Endothelial cell of umbilical vein (primary cell): ENCODE data around the gene PTPRCAP. TPM values are rescaled to one million over a fixed set of nuclear protein-coding genes. Genes with fewer than 3 reads are reported as not detected.

Experiments
- BruUV-seq: library from RNA; stranded (reverse); fragments of 400-500 nt; replicated peaks from 2 replicates; lab custom pipeline; 2021; lab: Mats Ljungman, UMichigan
- CTCF ChIA-PET: fragments of 300-600, 350-600 bp; sonication (Branson Sonifier 250); formaldehyde crosslinking; loops from one replicate; lab custom pipeline; 2021; ENCODE audit warnings: antibody characterized with exemption, inconsistent platforms; lab: Charles Lee
- POLR2A ChIA-PET: fragments of 300-600, 350-600 bp; sonication (Branson Sonifier 250); formaldehyde crosslinking; loops from one replicate; lab custom pipeline; 2021; ENCODE audit warnings: antibody characterized with exemption, inconsistent platforms; lab: Charles Lee
- DNase-seq: peaks from one replicate; pipeline ENCODE4 v3.0.0-alpha.2; 2011; ENCODE audit warnings: low read depth, low spot score
- FAIRE-seq: peaks from 2 replicates; lab custom pipeline; 2011; peaks lifted over from hg19 to GRCh38; lab: Jason Lieb, UNC
- H2AFZ ChIP-seq: 2 replicates; pipeline ENCODE4 v1.6.0; 2012; ENCODE audit warnings: low read depth, low read length, control low read depth, inconsistent platforms
- H3K27ac ChIP-seq: 2 replicates; pipeline ENCODE4 v1.5.1; 2011; ENCODE audit warnings: low read depth, mild to moderate bottlenecking, control low read depth, low read length, moderate library complexity; ENCODE audit not compliant: insufficient read depth
- H3K27me3 ChIP-seq, 2 experiments: 2 replicates each; pipeline versions ENCODE4 v1.6.0 to v1.6.1; 2011; ENCODE audit warnings: low read length in 2 of 2, mixed read lengths in 1 of 2; ENCODE audit not compliant: control insufficient read depth in 2 of 2, insufficient read depth in 2 of 2
- H3K36me3 ChIP-seq, 2 experiments: 2 replicates in 1 of 2; 3 replicates in 1 of 2; pipeline ENCODE4 v1.5.1; 2011; ENCODE audit warnings: low read length in 2 of 2, mild to moderate bottlenecking in 1 of 2, moderate library complexity in 1 of 2; ENCODE audit not compliant: control insufficient read depth in 2 of 2, insufficient read depth in 2 of 2; ENCODE audit errors: extremely low read depth in 1 of 2
- H3K4me1 ChIP-seq: 3 replicates; pipeline ENCODE4 v1.5.1; 2011; ENCODE audit warnings: mild to moderate bottlenecking, low read length; ENCODE audit not compliant: control insufficient read depth, insufficient read depth; ENCODE audit errors: extremely low read depth
- H3K4me2 ChIP-seq: 2 replicates; pipeline ENCODE4 v1.6.1; 2011; ENCODE audit warnings: low read length, control low read depth, mixed read lengths; ENCODE audit not compliant: insufficient read depth
- H3K4me3 ChIP-seq, 3 experiments: fragments of 200-600 bp in 1 of 3; sonication (generic), shearing (Covaris generic) in 1 of 3; replicated peaks in 1 of 3; 2 replicates each; pipeline ENCODE4 v1.5.1; 2011 to 2016; ENCODE audit warnings: control low read depth in 3 of 3, low read length in 3 of 3, mild to moderate bottlenecking in 2 of 3, inconsistent platforms in 1 of 3, low read depth in 1 of 3, moderate library complexity in 1 of 3; ENCODE audit not compliant: insufficient read depth in 1 of 3
- H3K79me2 ChIP-seq: 2 replicates; pipeline ENCODE4 v1.6.0; 2012; ENCODE audit warnings: low read length, inconsistent platforms; ENCODE audit not compliant: control insufficient read depth, insufficient read depth
- H3K9ac ChIP-seq: replicated peaks from 2 replicates; pipeline ENCODE3; 2011; ENCODE audit warnings: low read length, control low read depth; ENCODE audit not compliant: insufficient read depth; ENCODE audit errors: extremely low read depth
- H3K9me1 ChIP-seq: replicated peaks from 3 replicates; pipeline ENCODE4 v1.6.0; 2011; ENCODE audit warnings: mild to moderate bottlenecking, low read length; ENCODE audit not compliant: control insufficient read depth, insufficient read depth; ENCODE audit errors: extremely low read depth
- H3K9me3 ChIP-seq: replicated peaks from 2 replicates; pipeline ENCODE4 v1.5.1; 2012; ENCODE audit warnings: low read length, inconsistent platforms; ENCODE audit not compliant: control insufficient read depth, insufficient read depth
- H4K20me1 ChIP-seq: replicated peaks from 2 replicates; pipeline ENCODE3; 2011; ENCODE audit warnings: mild to moderate bottlenecking, low read length; ENCODE audit not compliant: control insufficient read depth, insufficient read depth; ENCODE audit errors: extremely low read depth
- CTCF ChIP-seq, 2 donors: IDR thresholded peaks; 1 replicate in 1 of 2; 2 replicates in 1 of 2; pipeline ENCODE4 v1.5.1; 2011; ENCODE audit warnings: low read length in 2 of 2, mild to moderate bottlenecking in 2 of 2, moderate library complexity in 2 of 2, control low read depth in 1 of 2, inconsistent platforms in 1 of 2, low read depth in 1 of 2; ENCODE audit not compliant: insufficient read depth in 1 of 2; ENCODE audit errors: extremely low read depth in 1 of 2
- POLR2A ChIP-seq: IDR thresholded peaks from 2 replicates; pipeline ENCODE4 v1.6.1; 2012; ENCODE audit warnings: low read depth, mild to moderate bottlenecking, control low read depth, low read length
- POLR2AphosphoS5 ChIP-seq: IDR thresholded peaks from 2 replicates; pipeline ENCODE4 v1.6.1; 2012; ENCODE audit warnings: low read depth, mild to moderate bottlenecking, control low read depth, low read length, moderate library complexity; ENCODE audit not compliant: insufficient read depth
- dilution Hi-C: fragments of 300-500 bp; cut with MboI; formaldehyde crosslinking; loops from one replicate; pipeline ENCODE4 v1.15.0; 2019; ENCODE audit warnings: low sequenced_read_pairs; ENCODE audit not compliant: extremely low pct_ligation_motif_present
- intact Hi-C: fragments of 100-400 bp; cut with micrococcal nuclease; formaldehyde crosslinking; loops from one replicate; pipeline ENCODE4 v1.10.0; 2022
- polyA plus RNA-seq, 4 experiments: library from polyadenylated mRNA; depleted of rRNA in 3 of 4; stranded (reverse) in 3 of 4; unstranded in 1 of 4; fragments of >200 nt; gene quantifications; 2 replicates each; pipeline versions ENCODE4 v1.2.1 to v1.2.3, GENCODE V29; 2011 to 2012; ENCODE audit warnings: missing spikeins in 1 of 4
- total RNA-seq: library from RNA; stranded (reverse); gene quantifications from 2 replicates; pipeline ENCODE4 v1.2.3, GENCODE V29; 2021

The PTPRCAP gene
- total and polyA plus RNA-seq, 2 donors (not counting 3 experiments of a cell fraction or from before 2014, with no cell fraction given): 3.6 TPM; not detected in 1

- H3K4me3 ChIP-seq: peak overlapping the region; percentile 31 to 64 (median 41)
- H3K9me3 ChIP-seq: no peaks in the 10 kb centered on the region
- ChIA-PET POLR2A (no interaction called here), CTCF (interaction anchor here (0.8 kb wide), 1 partner anchor 63 kb away, joined by 4 read pairs; the partner anchor contains the start of gene PPP1CA)
- DNase-seq: peak; percentile 74
- FAIRE-seq: peak; percentile 78
- no peaks in the 10 kb centered on the region for H3K27me3 ChIP-seq
- no peaks in the 10 kb centered on the region for H4K20me1 ChIP-seq
- H3K9ac ChIP-seq: peak overlapping the region; percentile 12
- H3K4me1 ChIP-seq: peaks cover 19% of the 10 kb centered on the region
- no peaks in the 10 kb centered on the region for H3K36me3 ChIP-seq
- peak overlapping the region; percentile 68 for H3K4me2 ChIP-seq
- dilution Hi-C loops (no loop called here), intact Hi-C loops (loop anchor here (1.0 to 5.0 kb wide), 3 partner anchors 21 to 98 kb away; partner anchors contain the start of gene CORO1B)
- H2AFZ ChIP-seq: peak overlapping the region; percentile 82
- H3K79me2 ChIP-seq: no peaks in the 10 kb centered on the region
- H3K9me1 ChIP-seq: no peaks in the 10 kb centered on the region
- TF ChIP-seq CTCF (IDR thresholded peaks at IDR 0.05; ENCODE audit: extremely low read depth in 1 of 2, insufficient read depth in 1 of 2, low read depth in 1 of 2, low read length in 2 of 2) (no peak), POLR2A (peak; percentile 76), POLR2AphosphoS5 (peak; percentile 87)
- TSS peak; percentile 71 for BruUV-seq
- peak overlapping the region; percentile 44 for H3K27ac ChIP-seq
Measured at GRCh38 chr11:67464411-67465188, 27.1 kb upstream of the PTPRCAP start.
